Measurements from ENCODE around the gene STK26.

- peak; percentile 61 for TF ChIP-seq CTCF (IDR thresholded peaks at IDR 0.05; ENCODE audit: low read length)
- TF ChIP-seq EZH2 (IDR thresholded peaks at IDR 0.05; ENCODE audit: borderline replicate concordance, low read length) = no peak
Measured at GRCh38 chrX:132092439-132093065, 69.5 kb downstream of the STK26 start.
